Nucleus accumbens (tissue), 56 donors: ENCODE results near the gene TOR1AIP2.
"Not testable (repeated sequence)": the region's sequence is repeated elsewhere in the genome, so short reads cannot be mapped to it uniquely, and the experiment has no call there.

Experiments
- DNase-seq, 56 donors: peaks; one replicate each; lab custom pipeline; 2025; lab: John Stamatoyannopoulos, UW

TOR1AIP2 gene

DNA sequence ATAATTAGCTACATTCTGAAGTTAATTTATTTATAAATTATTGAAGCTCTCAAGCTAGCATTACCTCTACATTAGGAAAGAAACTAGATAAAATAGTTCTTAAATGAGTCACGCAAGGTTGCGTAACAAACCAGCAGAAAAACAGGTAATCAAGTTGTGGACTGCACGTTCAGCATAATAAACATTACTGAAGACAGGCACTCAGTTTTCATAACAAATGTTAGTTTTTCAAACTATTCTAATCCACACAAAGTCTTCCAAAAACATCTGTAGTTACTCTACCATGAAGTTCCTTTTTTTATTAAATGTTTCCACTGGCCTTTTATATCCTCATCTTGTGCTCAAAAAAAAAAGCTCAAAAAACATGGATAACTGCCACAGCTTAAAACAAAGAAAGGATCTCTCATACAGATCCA, 1.3 kb downstream of the TOR1AIP2 start:
- DNase-seq = no peak

DNA sequence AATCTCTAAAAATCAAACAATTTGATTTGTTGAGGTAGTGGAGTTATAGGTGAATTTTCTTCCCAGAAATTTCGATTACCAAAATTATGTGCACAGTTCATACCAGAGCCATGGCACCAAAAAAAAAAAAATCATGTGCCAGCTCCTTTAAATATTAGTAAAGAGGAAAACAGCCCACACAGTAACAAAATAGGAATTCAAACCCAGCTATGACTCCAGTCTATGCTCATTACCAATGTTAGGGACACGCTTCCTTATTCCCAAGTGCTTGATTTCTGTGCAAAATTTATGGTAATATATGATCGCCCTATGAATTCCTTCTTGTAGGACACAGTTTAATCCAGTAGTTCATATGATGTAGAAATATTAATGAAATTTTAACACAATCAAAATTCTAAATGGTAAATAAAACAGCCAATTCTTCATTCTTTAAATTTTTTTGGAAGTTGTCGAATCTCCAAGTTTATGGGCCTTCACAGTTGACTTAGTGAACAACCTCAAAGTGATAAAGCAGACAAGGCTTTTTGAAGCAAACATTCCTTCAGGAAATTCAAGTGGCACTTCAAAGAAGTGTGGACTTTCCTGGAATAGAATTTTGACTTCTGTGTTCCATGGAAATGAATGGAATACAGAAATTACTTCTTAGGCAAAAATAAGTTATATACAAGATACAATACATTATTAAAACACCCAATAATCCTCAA, 1.9 kb downstream of the TOR1AIP2 start:
- no peak for DNase-seq

DNA sequence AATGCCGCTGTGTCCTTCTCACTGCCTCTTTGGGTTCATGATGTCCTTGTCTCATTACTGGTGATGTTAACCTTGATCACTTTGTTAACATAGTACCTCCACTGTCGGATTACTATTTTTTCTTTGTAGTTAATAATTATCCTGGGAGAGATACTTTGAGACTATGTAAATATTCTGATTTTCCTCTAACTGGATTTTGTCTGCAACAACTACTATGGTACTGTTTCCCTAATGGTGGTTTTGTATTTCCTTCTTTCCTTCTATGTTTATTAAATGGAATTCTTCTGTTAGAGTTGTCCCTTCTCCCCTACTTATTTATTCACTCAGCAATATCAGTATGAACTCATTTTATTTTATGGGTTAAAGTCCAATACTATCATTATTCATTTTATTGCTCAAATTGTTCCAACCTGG, 4.2 kb downstream of the TOR1AIP2 start:
- DNase-seq = no peak

DNA sequence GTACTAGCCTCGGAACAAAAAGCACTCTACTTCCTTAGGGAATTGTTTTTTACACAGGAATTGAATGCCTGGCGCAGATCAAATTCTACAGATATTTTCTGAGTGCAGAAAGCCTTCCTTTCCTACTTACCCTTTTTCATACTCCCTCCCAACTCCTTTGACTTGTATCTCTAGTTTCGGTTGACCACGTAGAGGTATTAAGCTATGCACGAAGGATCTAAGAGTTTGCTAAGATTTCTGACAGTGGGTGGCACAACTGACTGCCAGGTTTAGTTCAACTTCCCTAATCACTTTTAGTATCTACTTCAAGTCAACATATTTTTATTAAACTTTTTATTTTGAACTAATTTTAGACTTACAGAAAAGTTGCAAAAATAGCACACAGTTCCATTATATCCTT, 5.0 kb downstream of the TOR1AIP2 start:
- no peak for DNase-seq

DNA sequence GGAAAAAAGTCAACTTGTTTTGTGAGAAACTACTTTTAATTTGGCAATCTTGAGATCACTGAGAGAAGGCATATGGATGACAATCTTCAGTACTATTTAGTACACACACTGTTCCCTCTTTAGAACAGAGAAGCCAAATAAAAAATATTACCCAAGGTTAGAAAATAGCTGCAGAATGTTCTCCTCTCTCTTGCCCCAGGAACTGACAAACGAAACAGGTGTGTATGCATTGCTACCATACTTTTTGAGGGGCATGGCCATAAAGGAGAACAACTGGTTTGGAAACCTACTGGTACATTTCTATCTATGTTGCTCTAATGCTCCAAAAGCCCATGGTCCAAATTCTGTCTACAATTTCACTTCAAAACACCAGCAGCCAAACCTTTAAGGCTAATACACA, 5.7 kb downstream of the TOR1AIP2 start:
- DNase-seq = no peak

DNA sequence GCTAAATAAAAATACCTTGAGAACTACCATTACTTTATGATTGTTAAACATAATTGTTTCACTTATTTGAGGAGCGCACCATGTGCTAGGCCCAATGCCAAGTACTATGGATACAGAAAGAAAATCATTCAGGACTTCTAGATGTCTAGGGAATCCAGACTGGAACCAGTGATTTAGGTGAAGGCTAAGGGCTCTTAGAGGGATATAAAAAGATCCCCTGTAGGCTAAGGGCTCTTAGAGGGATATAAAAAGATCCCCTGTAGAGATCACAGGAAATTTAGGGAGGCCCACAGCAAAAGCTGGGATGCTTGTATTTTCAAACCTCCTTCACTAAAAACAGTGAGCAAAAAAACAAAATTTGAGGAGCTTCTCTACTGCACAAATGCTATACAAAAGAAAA, 6.7 kb downstream of the TOR1AIP2 start:
- no peak for DNase-seq

- DNase-seq = peak in 11 of 56 donors; percentile 0 to 38 (median 11)
These were observed 9.9 kb downstream of the TOR1AIP2 start for GRCh38 chr1:179867493-179868330.

DNA sequence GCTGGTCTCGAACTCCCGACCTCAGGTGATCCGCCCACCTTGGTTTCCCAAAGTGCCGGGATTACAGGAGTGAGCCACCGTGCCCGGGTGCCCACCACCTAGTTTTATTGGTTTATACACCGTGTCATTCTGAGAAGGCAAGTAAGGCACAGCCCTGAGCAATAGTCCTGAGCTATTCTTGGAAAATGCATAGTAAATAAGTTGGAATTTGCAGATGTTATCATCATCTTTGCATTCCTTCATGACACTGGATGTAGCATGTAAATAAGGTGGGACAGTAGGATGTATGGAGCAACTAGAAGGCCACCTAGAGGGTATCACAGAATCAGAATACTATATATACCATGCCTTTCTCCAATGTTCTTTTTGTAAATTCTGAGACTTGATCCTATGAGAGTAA, 11.0 kb downstream of the TOR1AIP2 start:
- DNase-seq = no peak

DNA sequence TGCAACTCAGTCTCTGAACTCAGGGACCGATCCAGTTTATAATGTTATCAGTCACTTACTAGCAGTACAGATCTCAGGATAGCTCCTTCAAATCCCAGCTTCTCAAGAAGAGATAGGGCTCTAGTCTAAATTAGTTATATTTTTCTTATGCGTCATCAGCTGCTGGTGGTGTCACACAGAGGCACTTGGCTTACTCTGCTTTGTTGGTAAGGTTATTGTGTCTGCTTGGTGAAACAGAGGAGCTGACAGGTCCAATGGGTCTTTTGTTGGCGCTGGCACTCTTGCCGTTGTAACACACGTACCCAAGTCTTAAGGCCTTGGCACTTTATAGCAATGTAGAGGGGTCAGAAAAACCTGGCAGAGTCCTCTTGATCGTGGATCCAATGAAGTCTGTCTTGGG, 12.2 kb downstream of the TOR1AIP2 start:
- no peak for DNase-seq

- DNase-seq = no peak
These were observed 17.0 kb downstream of the TOR1AIP2 start for GRCh38 chr1:179860652-179861051.

- DNase-seq = no peak
These were observed 20.6 kb downstream of the TOR1AIP2 start for GRCh38 chr1:179857009-179857408.

GRCh38 chr1:179856296-179856695, 21.3 kb downstream of the TOR1AIP2 start:
- DNase-seq = no peak

DNA sequence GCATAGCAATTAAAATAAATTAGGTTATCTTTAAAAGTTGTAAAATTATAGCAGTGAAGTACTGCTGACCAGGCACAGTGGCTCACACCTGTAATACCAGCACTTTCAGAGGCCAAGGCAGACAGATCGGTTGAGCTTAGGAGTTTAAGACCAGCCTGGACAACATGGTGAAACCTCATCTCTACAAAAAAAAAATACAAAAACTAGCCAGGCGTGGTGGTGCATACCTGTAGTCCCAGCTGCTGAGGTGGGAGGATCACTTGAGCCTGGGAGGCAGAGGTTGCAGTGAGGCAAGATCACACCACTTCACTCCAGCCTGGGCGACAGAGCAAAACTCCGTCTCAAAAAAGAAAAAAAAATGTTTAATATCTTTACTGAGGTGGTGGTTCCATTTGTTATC, 21.8 kb downstream of the TOR1AIP2 start:
- DNase-seq = not testable (repeated sequence)

- no peak for DNase-seq
These were observed 24.5 kb downstream of the TOR1AIP2 start for GRCh38 chr1:179853102-179853501.

DNA sequence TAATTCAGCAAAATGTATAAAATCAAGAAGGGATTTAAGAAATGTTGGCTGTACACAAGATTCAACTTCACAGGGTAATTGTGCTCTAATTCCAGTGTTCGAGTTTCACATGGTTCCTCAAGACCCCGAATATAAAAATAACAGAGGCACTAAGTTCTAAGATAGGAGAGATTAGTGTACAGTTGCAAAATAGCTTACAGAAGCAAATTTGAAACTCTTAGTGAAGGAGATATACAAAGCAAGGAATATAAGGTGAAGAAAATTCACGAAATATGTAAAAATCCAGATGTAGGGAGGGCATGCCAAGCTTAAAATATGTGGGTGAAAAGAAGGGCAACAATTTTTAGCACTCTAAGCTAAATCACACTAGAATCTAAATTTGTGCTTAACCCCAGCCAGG, 29.4 kb downstream of the TOR1AIP2 start:
- no peak for DNase-seq

GRCh38 chr1:179840107-179840506, 37.5 kb downstream of the TOR1AIP2 start:
- no peak for DNase-seq

DNA sequence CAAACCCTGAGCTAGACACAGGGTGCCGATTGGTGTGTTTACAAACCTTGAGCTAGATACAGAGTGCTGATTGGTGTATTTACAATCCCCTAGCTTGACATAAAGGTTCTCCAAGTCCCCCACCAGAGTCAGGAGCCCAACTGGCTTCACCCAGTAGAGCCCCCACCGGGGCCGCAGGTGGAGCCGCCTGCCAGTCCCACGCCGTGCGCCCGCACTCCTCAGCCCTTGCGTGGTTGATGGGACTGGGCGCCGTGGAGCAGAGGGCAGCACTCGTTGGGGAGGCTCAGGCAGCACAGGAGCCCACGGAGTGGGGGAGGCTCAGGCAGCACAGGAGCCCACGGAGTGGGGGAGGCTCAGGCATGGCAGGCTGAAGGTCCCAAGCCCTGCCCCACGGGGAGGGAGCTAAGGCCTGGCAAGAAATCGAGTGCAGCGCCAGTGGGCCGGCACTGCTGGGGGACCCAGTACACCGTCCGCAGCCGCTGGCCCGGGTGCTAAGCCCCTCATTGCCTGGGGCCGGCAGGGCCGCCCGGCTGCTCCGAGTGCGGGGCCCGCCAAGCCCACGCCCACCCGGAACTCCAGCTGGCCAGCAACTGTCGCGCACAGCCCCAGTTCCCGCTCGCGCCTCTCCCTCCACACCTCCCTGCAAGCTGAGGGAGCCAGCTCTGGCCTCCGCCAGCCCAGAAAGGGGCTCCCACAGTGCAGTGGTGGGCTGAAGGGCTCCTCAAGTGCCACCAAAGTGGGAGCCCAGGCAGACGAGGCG, 40.7 kb downstream of the TOR1AIP2 start:
- not testable (repeated sequence) for DNase-seq

GRCh38 chr1:179831852-179832699, 45.5 kb downstream of the TOR1AIP2 start:
- DNase-seq = no peak

DNA sequence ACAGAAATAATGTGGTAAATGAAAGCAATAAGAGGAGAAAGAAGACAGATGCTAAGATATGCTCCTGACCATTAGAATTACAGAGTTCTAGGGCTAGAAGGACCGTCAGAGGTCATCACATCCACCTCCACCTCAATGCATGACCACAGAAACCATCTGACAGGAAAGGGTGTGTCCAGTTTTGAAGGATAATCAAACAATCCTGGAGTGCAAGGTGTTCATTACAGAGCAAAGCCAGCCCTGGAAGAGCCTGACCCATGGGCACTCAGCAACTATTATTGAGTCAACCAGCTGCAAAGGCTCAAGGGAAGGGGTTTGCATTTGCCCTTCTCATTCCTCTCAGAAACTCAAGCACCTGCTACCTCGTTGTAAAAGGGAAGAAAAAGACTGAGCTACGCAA, 46.4 kb downstream of the TOR1AIP2 start:
- no peak for DNase-seq

DNA sequence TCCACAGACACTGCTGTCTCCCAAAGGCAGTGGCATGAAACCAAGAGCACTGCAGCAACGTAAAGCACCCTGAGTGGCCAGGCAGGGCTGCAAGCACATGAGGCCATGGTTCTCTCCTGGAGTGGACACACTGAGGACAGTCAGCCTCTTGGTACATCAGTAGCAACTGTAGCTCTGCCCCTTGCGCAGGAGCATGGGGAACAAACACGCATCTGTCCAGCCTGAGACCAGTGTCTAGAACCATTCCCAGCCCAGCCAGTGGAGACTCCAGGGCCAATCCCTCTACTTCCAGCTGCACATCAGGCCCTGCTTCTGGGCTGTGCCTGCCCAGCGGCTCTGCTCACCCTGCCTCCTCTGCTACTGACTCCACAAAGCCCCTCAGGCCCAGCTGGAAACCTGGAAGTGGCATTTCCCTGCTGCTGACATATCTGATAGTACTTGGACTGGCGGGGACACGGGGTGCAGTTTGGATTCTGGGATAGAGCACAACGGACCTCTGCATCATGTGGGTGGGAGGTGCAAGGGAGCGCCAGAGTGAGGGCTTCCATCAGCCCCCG, 49.0 kb downstream of the TOR1AIP2 start:
- DNase-seq = no peak
